Measurements from ENCODE around the gene ABCA7. TPM values are rescaled to one million over a fixed set of nuclear protein-coding genes. Genes with fewer than 3 reads are reported as not detected.
A peak's percentile ranks its signal among the peaks of the same experiment; 100 is the strongest.

ABCA7 gene
- total and polyA plus RNA-seq, 3 experiments from 2014 or later: 14.1 to 39.5 (median 33.8) TPM

GRCh38 chr19:1088416-1089010 is 48.6 kb downstream of the ABCA7 start:
- H3K4me3 ChIP-seq (ENCODE audit: low read length): no peak overlapping the region
- H3K27me3 ChIP-seq (ENCODE audit: insufficient read depth, low read length, poor library complexity, severe bottlenecking): no peaks in the 10 kb centered on the region
- Mint-ChIP-seq H3K27ac (peak overlapping the region in 7 of 8 donors; percentile 7 to 97 (median 91)), H3K36me3 (peaks cover 0 to 73% (median 0%) of the 10 kb centered on the region in 3 donors), H3K4me1 (peaks cover 36 to 71% (median 46%) of the 10 kb centered on the region in 3 donors), H3K4me3 (peak overlapping the region in 5 of 7 donors; percentile 34 to 74 (median 48)), H3K27me3 (peaks cover 0 to 5% of the 10 kb centered on the region in 2 donors), H3K9me3 (no peaks in the 10 kb centered on the region)
- ChIA-PET CTCF (interaction anchor here (0.8 to 18.7 kb wide), 9 partner anchors 13 to 106 kb away, joined by 3 to 264 read pairs (median 5); partner anchors contain the start of genes ABCA7 and ARHGAP45), POLR2A (interaction anchor here (0.8 to 18.2 kb wide), 17 partner anchors 14 to 181 kb away, joined by 3 to 737 read pairs (median 6); partner anchors contain the start of genes ABCA7, ARHGAP45, CIRBP and CNN2)
- H3K4me1 ChIP-seq (ENCODE audit: insufficient read depth, low read length): peaks cover 54% of the 10 kb centered on the region
- H3K27ac ChIP-seq (ENCODE audit: low read depth, low read length): peak overlapping the region; percentile 24
- no peaks in the 10 kb centered on the region for H3K9me3 ChIP-seq (ENCODE audit: low read length)
- peak in 1 of 5 donors; percentile 62 for DNase-seq
- H3K36me3 ChIP-seq (ENCODE audit: insufficient read depth, low read length): peaks cover 42% of the 10 kb centered on the region

- Histone ChIP-seq H3K27me3 (ENCODE audit: insufficient read depth, low read length, poor library complexity, severe bottlenecking) (no peaks in the 10 kb centered on the region), H3K27ac (ENCODE audit: low read depth, low read length) (no peak overlapping the region), H3K4me3 (ENCODE audit: low read length) (no peak overlapping the region), H3K36me3 (ENCODE audit: insufficient read depth, low read length) (peaks cover 34% of the 10 kb centered on the region), H3K9me3 (ENCODE audit: low read length) (no peaks in the 10 kb centered on the region), H3K4me1 (ENCODE audit: insufficient read depth, low read length) (peaks cover 54% of the 10 kb centered on the region)
- H3K4me1 Mint-ChIP-seq: peaks cover 37 to 72% (median 44%) of the 10 kb centered on the region in 3 donors
- H3K9me3 Mint-ChIP-seq: no peaks in the 10 kb centered on the region
- ChIA-PET POLR2A (interaction anchor here (0.6 to 18.2 kb wide), 13 partner anchors 8 to 156 kb away, joined by 3 to 737 read pairs (median 6); partner anchors contain the start of genes ABCA7, ARHGAP45, CNN2 and RNU6-2), CTCF (interaction anchor here (0.7 to 18.7 kb wide), 9 partner anchors 12 to 105 kb away, joined by 3 to 264 read pairs (median 5); partner anchors contain the start of genes ABCA7, ARHGAP45 and CNN2)
- peak in 1 of 5 donors; percentile 44 for DNase-seq
- H3K27ac Mint-ChIP-seq: peak overlapping the region in 5 of 8 donors; percentile 29 to 80 (median 47)
- peaks cover 0 to 5% of the 10 kb centered on the region in 2 donors for H3K27me3 Mint-ChIP-seq
- peak overlapping the region in 1 of 7 donors; percentile 74 for H3K4me3 Mint-ChIP-seq
- peaks cover 0 to 68% (median 0%) of the 10 kb centered on the region in 3 donors for H3K36me3 Mint-ChIP-seq
These were observed 49.3 kb downstream of the ABCA7 start for GRCh38 chr19:1089126-1089771.

GRCh38 chr19:1089891-1090290 is 50.0 kb downstream of the ABCA7 start:
- H3K4me3 ChIP-seq (ENCODE audit: low read length): no peak overlapping the region
- H3K27me3 ChIP-seq (ENCODE audit: insufficient read depth, low read length, poor library complexity, severe bottlenecking): no peaks in the 10 kb centered on the region
- POLR2A ChIA-PET: interaction anchor here (0.5 to 18.2 kb wide), 10 partner anchors 8 to 103 kb away, joined by 3 to 737 read pairs (median 16); partner anchors contain the start of genes ABCA7, ARHGAP45, CNN2 and RNU6-2
- Mint-ChIP-seq H3K9me3 (no peaks in the 10 kb centered on the region), H3K36me3 (peaks cover 0 to 66% (median 0%) of the 10 kb centered on the region in 3 donors), H3K27ac (peak overlapping the region in 7 of 8 donors; percentile 29 to 80 (median 70)), H3K27me3 (peaks cover 0 to 5% of the 10 kb centered on the region in 2 donors), H3K4me1 (peaks cover 40 to 74% (median 41%) of the 10 kb centered on the region in 3 donors), H3K4me3 (peak overlapping the region in 3 of 7 donors; percentile 29 to 74 (median 48))
- H3K9me3 ChIP-seq (ENCODE audit: low read length): no peaks in the 10 kb centered on the region
- peaks cover 28% of the 10 kb centered on the region for H3K36me3 ChIP-seq (ENCODE audit: insufficient read depth, low read length)
- CTCF ChIA-PET: interaction anchor here (0.7 to 18.7 kb wide), 10 partner anchors 12 to 105 kb away, joined by 3 to 264 read pairs (median 5); partner anchors contain the start of genes ABCA7, ARHGAP45 and CNN2
- no peak overlapping the region for H3K27ac ChIP-seq (ENCODE audit: low read depth, low read length)
- DNase-seq: peak; percentile 46 to 86 (median 69)
- peaks cover 54% of the 10 kb centered on the region for H3K4me1 ChIP-seq (ENCODE audit: insufficient read depth, low read length)

GRCh38 chr19:1090731-1091543 is 51.0 kb downstream of the ABCA7 start:
- Histone ChIP-seq H3K27ac (ENCODE audit: low read depth, low read length) (no peak overlapping the region), H3K36me3 (ENCODE audit: insufficient read depth, low read length) (peaks cover 19% of the 10 kb centered on the region), H3K9me3 (ENCODE audit: low read length) (no peaks in the 10 kb centered on the region), H3K4me1 (ENCODE audit: insufficient read depth, low read length) (peaks cover 60% of the 10 kb centered on the region), H3K27me3 (ENCODE audit: insufficient read depth, low read length, poor library complexity, severe bottlenecking) (no peaks in the 10 kb centered on the region), H3K4me3 (ENCODE audit: low read length) (no peak overlapping the region)
- CTCF ChIA-PET: interaction anchor here (1.5 to 18.7 kb wide), 6 partner anchors 11 to 102 kb away, joined by 4 to 264 read pairs (median 31); partner anchors contain the start of genes ARHGAP45 and CNN2
- POLR2A ChIA-PET: interaction anchor here (0.6 to 18.2 kb wide), 9 partner anchors 9 to 178 kb away, joined by 3 to 737 read pairs (median 12); partner anchors contain the start of genes ABCA7, ARHGAP45, CIRBP and CNN2
- Mint-ChIP-seq H3K27ac (peak overlapping the region in 7 of 8 donors; percentile 57 to 89 (median 66)), H3K4me1 (peaks cover 39 to 74% (median 42%) of the 10 kb centered on the region in 3 donors), H3K27me3 (peaks cover 0 to 5% of the 10 kb centered on the region in 2 donors), H3K4me3 (peak overlapping the region in 4 of 7 donors; percentile 47 to 54 (median 54)), H3K36me3 (peaks cover 0 to 59% (median 0%) of the 10 kb centered on the region in 3 donors), H3K9me3 (no peaks in the 10 kb centered on the region)
- peak in 2 of 5 donors; percentile 75 to 77 for DNase-seq

- CTCF ChIA-PET: interaction anchor here (6.9 to 18.7 kb wide), 3 partner anchors 16 to 33 kb away, joined by 57 to 264 read pairs (median 135); partner anchors contain the start of gene ARHGAP45
- no peaks in the 10 kb centered on the region for H3K9me3 Mint-ChIP-seq
- H3K27me3 Mint-ChIP-seq: peaks cover 0 to 2% of the 10 kb centered on the region in 2 donors
- POLR2A ChIA-PET: interaction anchor here (1.1 to 18.2 kb wide), 6 partner anchors 10 to 107 kb away, joined by 3 to 737 read pairs (median 16); partner anchors contain the start of genes ABCA7, ARHGAP45 and CNN2
- H3K27ac ChIP-seq (ENCODE audit: low read depth, low read length): no peak overlapping the region
- peaks cover 0 to 53% (median 0%) of the 10 kb centered on the region in 3 donors for H3K36me3 Mint-ChIP-seq
- no peaks in the 10 kb centered on the region for H3K9me3 ChIP-seq (ENCODE audit: low read length)
- no peaks in the 10 kb centered on the region for H3K27me3 ChIP-seq (ENCODE audit: insufficient read depth, low read length, poor library complexity, severe bottlenecking)
- no peak overlapping the region for H3K4me3 Mint-ChIP-seq
- H3K4me3 ChIP-seq (ENCODE audit: low read length): no peak overlapping the region
- peaks cover 40 to 75% (median 48%) of the 10 kb centered on the region in 3 donors for H3K4me1 Mint-ChIP-seq
- DNase-seq: no peak
- peaks cover 14% of the 10 kb centered on the region for H3K36me3 ChIP-seq (ENCODE audit: insufficient read depth, low read length)
- peaks cover 61% of the 10 kb centered on the region for H3K4me1 ChIP-seq (ENCODE audit: insufficient read depth, low read length)
- H3K27ac Mint-ChIP-seq: no peak overlapping the region
These were observed 51.8 kb downstream of the ABCA7 start for GRCh38 chr19:1091544-1092175.

GRCh38 chr19:1093330-1093729 is 53.4 kb downstream of the ABCA7 start:
- Mint-ChIP-seq H3K4me1 (peaks cover 32 to 64% (median 37%) of the 10 kb centered on the region in 3 donors), H3K27me3 (peaks cover 0 to 2% of the 10 kb centered on the region in 2 donors), H3K36me3 (peaks cover 0 to 43% (median 0%) of the 10 kb centered on the region in 3 donors), H3K4me3 (peak overlapping the region; percentile 73 to 98 (median 89)), H3K27ac (peak overlapping the region in 6 of 8 donors; percentile 37 to 96 (median 66)), H3K9me3 (no peaks in the 10 kb centered on the region)
- Histone ChIP-seq H3K4me3 (ENCODE audit: low read length) (no peak overlapping the region), H3K9me3 (ENCODE audit: low read length) (no peaks in the 10 kb centered on the region), H3K4me1 (ENCODE audit: insufficient read depth, low read length) (peaks cover 45% of the 10 kb centered on the region), H3K27ac (ENCODE audit: low read depth, low read length) (no peak overlapping the region), H3K27me3 (ENCODE audit: insufficient read depth, low read length, poor library complexity, severe bottlenecking) (no peaks in the 10 kb centered on the region), H3K36me3 (ENCODE audit: insufficient read depth, low read length) (peaks cover 14% of the 10 kb centered on the region)
- ChIA-PET POLR2A (interaction anchor here (0.5 to 3.4 kb wide), 5 partner anchors 11 to 94 kb away, joined by 3 to 12 read pairs (median 3); partner anchors contain the start of genes ARHGAP45 and GPX4), CTCF (interaction anchor here (0.8 to 2.6 kb wide), 8 partner anchors 7 to 29 kb away, joined by 3 to 11 read pairs (median 3); no protein-coding TSS in a partner anchor)
- DNase-seq: no peak

Data from CD8-positive, alpha-beta memory T cell (primary cell).